Activated CD8-positive, alpha-beta memory T cell treated with anti-CD3 and anti-CD28 coated beads for 1 hour (primary cell): Measurements from ENCODE around the gene ASB12.

Source experiments
- DNase-seq, 2 donors: peaks; one replicate each; pipeline ENCODE4 v3.0.0-alpha.2; 2020; ENCODE audit warnings: low read depth in 1 of 2; ENCODE audit errors: extremely low read depth in 1 of 2

The ASB12 gene

GRCh38 chrX:64186974-64187761, 43.2 kb downstream of the ASB12 start:
- DNase-seq: no peak

- no peak for DNase-seq
Observed at GRCh38 chrX:64184396-64184795, 46.0 kb downstream of the ASB12 start.

GRCh38 chrX:64182208-64182607, 48.2 kb downstream of the ASB12 start:
- DNase-seq: no peak

- DNase-seq: no peak
Observed at GRCh38 chrX:64176876-64177275, 53.5 kb downstream of the ASB12 start.
